ENCODE results near the gene RAC2.

- TF ChIP-seq CTCF (IDR thresholded peaks at IDR 0.05 in 4 of 5, conservative IDR thresholded peaks at IDR 0.05 in 1 of 5) (peak; percentile 43 to 97 (median 80)), POLR2A (IDR thresholded peaks at IDR 0.05) (peak in 1 of 2 donors; percentile 16)
These were observed 45.6 kb downstream of the RAC2 start for GRCh38 chr22:37198258-37199102.

Data from gastrocnemius medialis (tissue), 4 donors.